NCI-H2081 treated with DMSO at 0.1 percent for 48 hours (cell line): Measurements from ENCODE around the gene CCDC61.

Experiments
- DNase-seq: peaks from one replicate; lab custom pipeline; 2025; lab: John Stamatoyannopoulos, UW

CCDC61 gene

GRCh38 chr19:46016426-46017094 is 21.3 kb downstream of the CCDC61 start:
- DNase-seq = peak; percentile 10

GRCh38 chr19:46017095-46017429 is 21.8 kb downstream of the CCDC61 start:
- no peak for DNase-seq

DNA sequence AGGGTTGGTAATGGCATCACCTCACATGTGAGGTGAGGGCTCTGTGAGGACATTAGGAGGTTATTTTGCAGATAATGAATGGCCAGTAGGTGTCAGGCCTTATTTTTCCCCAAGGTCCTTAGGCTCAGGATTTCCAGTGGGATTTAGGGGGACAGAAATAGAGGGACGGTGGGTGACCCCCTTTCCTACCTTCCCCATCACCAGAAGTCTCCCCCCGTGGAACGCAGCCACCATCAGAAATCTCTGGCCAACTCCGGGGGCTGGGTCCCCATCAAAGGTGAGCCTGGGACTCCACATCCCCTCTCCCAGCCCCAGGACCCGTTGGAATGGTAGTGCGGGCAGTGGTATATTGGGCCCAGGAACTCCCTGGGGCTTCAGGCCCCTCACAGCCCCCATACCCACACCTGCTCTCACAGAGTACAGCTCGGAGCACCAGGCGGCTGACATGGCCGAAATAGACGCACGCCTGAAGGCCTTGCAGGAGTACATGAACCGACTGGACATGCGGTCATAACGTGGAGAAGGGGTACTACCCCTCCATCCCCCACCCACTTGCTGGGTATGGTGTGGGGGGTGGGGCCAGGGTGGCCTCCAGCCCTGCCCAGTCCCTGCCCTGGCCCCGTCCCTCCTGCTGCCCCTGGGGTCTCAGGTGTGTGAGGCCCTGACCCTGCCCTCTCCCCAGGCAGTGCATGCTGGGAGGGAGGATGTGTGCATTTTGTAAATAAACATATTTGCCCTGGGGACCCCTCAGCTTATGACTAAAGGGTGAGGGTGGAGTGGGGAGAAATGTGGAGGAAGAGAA is 22.8 kb downstream of the CCDC61 start:
- DNase-seq = no peak

GRCh38 chr19:46018729-46019251 is 23.5 kb downstream of the CCDC61 start:
- DNase-seq = no peak

DNA sequence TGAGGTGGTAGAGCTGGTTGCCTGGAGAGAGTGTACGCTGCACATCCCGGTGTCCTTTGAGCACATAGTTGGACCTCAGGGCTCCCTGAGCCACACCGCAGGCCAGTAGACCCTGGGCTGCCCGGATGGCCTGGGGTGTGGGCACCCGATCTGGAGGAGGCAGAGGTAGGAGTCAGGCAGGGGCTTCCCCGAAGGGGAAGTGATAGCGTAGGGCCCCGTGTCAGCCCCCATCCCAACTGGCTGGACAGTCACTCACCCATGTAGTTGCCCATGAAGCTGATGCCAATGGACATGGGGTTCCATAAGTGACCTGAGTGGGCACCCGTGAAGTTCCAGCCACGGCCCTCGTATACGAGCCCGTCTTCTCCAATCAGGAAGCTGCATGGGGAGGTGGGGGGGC is 24.0 kb downstream of the CCDC61 start:
- DNase-seq = no peak

DNA sequence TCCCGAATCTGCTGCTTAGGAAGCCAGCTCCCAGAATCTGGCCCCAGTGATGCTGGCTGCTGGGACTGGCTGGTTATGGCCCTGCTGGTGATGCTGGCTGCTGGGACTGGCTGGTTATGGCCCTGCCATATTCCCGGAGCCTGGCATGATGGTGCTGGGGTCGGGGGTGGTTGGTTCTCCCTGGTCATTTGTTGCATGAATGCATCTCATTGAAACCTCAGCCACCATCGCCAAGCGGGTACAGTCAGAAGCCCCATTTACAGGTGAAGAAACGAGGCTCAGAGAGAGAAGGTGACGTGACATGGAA is 25.5 kb downstream of the CCDC61 start:
- no peak for DNase-seq

GRCh38 chr19:46021531-46022041 is 26.3 kb downstream of the CCDC61 start:
- DNase-seq = no peak

DNA sequence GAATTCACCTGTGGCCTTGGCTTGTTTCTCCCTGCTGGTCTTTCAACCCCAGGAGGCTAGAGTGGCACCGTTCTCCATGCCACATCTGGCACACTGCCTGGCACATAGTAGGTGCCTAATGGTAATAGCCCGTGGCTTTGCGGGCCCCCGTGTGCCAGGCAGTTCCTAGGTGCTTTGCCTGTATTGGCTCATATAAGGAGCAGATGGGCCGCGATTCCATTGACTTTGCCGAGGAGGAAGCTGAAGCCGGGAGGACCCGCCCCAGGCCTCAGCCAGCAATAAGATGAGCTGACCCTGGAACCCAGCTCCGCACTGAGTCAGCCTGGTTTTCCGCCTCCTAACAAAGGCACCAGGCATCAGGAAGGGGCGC is 26.8 kb downstream of the CCDC61 start:
- no peak for DNase-seq

GRCh38 chr19:46022431-46023310 is 27.4 kb downstream of the CCDC61 start, which contains the start of gene PGLYRP1:
Gene PGLYRP1, minus strand, starts transcription at chr19:46023053. Its CDS starts 32 bp downstream, at chr19:46023021.
- no peak for DNase-seq

- no peak for DNase-seq
Observed at GRCh38 chr19:46023311-46023779, 28.1 kb downstream of the CCDC61 start.

GRCh38 chr19:46025835-46026234 is 30.6 kb downstream of the CCDC61 start:
- no peak for DNase-seq

DNA sequence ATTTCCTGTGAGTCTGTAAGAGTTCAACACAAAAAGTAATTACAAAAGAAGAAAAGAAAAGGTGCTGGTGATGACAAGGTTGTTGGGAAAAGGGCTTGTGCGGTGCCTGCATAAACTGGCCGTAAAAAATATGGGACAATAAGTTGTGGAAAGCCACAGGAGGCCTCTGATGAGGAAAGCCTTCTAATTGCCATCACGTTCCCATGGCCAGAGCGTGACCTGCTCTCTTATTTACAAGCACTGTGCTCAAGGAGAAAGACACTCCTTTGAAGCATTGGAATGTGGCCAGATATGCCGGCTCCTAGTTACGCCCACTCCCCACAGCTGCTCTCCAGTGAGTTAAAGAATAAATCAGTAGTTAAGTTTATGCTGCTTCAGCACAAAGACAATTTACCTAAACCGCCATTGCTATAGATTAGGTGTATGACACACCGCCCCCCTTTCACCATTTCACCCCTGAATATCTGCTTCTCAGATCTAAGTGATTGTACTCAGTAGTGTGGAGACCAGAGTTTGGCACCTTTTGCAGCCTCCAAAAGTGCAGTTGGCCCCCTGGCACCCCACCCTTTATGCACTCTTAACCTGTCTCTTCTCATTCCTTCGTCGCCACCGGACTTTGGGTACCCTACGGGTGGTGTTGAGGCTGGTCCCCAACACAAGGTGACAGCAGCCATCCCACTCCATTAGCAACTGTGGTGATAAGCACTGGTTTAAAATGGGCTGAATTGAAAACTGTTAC is 35.7 kb downstream of the CCDC61 start:
- no peak for DNase-seq

DNA sequence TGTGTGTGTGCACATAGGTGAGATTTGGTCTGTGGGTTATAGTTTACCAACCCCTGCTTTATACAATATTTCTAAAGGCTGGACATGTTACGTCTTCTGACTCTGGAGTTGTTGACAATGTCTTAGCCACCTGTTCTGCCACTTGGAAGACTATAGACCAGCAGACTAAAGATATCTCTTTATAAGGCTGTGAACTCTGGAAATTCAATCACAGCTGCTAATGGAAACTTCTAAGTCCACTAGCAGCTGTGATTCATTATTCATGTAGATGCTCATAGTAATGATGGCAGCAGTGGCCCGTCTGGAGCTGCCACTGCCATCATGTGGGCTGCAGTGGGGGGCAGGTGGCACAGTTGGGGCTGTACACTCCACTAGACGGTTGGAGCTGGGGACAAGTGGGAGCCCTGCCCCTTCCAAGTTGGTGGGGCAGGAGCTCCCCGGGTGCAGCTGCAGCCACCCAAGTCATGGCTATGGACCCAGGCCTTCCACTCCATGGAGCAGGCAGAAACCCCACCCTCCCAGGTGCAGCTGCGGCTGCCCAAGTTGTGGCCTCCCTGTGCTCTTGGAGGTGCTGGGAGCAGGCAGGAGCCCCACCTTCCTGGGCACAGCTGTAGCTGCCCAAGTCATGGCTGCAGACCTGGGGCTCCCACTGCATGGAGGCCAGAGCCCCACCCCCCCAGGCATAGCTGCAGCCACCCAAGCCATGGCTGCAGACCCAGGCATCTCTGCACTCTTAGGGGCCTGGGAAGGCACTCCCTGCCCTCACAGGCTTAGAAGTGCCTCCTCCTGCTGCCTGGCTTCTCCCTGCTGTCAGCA is 36.7 kb downstream of the CCDC61 start:
- no peak for DNase-seq

DNA sequence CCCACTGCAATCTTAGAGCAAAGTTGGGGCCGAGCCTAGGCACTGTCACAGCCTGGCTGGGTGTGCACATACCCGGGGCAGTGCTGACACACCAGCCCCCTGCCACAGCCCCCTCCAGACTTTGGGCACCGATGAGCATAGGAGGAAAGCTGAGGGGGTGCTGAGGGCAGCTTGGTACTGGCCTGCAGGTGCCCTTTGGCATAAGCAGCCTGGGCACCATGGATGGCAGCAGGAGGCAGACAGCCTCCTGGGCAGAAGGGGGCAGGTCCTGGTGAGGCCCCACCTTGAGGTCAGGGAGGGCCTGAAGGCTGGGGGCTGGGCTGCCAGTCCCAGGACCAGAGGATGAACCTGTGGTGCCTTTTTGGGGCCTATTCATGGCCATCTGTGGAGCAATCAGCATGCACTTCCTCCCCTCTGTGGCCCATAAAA is 37.3 kb downstream of the CCDC61 start:
- DNase-seq = no peak

GRCh38 chr19:46033401-46033800 is 38.1 kb downstream of the CCDC61 start:
- no peak for DNase-seq

- DNase-seq = no peak
Observed at GRCh38 chr19:46035546-46035945, 40.3 kb downstream of the CCDC61 start.

- no peak for DNase-seq
Observed at GRCh38 chr19:46035986-46036743, 40.9 kb downstream of the CCDC61 start.

DNA sequence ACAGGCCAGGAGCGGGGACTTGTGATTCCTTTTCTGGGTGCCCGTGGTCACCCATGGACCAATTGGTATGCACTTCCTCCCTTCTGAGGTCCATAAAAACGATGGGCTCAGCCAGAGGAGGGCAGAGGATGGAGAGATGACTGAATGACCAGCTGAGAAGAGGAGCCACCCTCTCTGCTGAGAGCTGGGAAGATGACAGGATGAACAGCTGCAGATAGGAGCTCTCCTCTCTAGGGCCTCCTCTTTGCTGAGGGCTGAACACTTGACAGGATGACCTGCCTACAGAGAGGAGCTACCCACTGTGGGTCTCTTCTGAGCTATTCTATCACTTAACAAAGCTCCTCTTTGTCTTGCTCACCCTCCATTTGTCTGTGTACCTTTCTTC is 41.5 kb downstream of the CCDC61 start:
- no peak for DNase-seq

GRCh38 chr19:46040125-46040524 is 44.9 kb downstream of the CCDC61 start:
- DNase-seq = no peak

- DNase-seq = no peak
Observed at GRCh38 chr19:46040952-46041500, 45.8 kb downstream of the CCDC61 start, which contains the start of gene IGFL4. Gene IGFL4, minus strand, starts transcription at chr19:46041002. Its CDS starts 40 bp downstream, at chr19:46040962.
